Inflammatory macrophage treated with lipopolysaccharide for 1 hour (primary cell): ENCODE results near the gene SMAD3.

Experiments used
- DNase-seq, 2 donors: peaks; one replicate each; pipeline ENCODE4 v3.0.0-alpha.2; 2020 to 2022

Gene SMAD3

DNA sequence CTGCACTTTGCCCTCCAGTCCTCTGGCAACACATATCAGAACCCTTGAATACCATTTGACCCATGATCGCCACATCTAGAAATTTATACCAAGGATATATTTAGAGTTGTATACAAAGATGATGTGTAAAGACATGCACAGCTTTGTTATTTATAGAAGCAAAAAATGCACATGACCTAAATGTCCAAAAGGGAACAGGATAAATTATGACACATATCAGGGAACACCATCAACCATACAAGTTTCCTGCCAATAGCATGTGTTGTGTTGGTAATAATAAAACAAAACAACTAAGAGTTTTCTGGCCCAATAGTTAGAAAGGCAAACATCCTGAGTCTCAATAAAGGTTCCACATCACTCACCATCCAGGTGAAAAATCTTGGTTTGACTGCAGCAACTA lies 137.6 kb downstream of the SMAD3 start:
- DNase-seq = peak in 1 of 2 donors; percentile 3

DNA sequence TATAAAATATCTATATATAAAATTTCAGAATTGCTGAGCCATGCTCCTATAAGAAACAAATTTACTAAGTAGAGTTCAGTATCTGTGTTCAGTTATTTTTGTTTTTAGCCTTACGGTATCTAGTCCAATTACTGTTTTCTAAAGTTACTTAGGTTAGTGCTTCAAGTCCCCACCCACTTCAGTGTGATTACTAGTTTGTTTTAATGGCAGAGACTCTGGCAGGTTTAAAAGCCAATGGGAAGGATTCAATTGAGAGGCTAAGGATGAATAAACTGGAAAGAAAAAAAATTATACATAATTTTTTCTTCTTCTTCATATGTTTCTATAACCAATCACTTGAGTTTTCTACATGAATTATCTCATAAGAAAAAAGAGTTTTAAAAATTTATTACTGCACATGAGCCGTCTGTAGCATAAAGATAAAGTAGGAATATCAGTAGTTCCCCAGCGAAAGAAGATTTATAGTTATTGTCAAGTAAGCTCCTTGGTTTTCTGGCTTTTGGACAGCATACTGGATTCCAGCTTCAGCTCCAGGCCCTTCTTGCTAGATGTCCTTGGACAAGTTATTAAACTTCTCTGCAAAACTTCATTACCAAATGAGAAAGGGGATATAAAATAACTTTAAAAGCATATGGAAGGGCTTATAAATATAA lies 142.3 kb downstream of the SMAD3 start:
- no peak for DNase-seq

DNA sequence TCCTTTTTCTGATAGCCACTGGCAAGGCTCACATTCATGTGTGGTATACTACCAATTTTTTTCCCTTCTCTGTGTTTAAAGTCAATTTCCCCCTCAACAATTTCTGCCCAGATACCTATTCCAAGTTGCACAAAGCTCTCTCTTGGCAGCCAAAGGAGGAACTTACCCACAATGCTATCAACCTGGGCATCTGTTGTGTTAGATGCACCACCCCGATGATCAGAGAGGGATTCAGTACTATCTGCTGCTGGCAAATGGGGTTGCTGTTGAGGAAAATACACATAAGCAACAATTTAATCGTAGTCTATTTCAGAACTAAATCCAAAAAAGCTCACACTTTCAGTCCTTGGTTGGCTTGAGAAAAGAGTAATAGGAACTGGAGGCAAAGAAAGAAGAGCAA lies 143.0 kb downstream of the SMAD3 start:
- DNase-seq = no peak

DNA sequence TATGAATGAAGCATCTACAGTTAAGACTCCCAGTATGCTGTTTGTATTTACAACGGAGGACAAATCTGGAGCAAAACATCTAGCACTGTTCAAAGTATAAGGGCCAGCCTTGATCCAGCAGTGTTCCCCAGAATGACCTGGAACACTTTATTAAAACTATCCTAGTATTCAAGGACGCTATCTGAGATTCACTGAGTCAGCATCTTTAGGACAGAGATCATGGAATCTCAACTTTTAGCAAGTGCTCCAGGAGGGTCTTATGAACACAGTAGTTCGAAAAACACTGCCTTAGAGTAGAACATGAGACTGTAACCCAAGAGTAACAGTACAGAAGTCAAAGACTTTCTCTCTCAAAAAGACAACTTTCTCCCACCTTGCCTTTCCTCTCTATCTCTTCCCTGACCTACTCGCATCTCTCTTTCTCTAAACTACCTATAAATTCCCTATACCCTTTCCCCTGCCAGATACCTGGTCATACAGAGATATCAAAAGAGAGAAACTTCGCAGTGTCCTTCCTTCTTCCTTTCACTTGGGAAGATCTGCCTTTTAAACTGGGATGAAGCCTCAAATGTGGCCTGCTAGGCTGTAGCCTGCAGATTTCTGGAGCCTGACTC lies 145.3 kb downstream of the SMAD3 start:
- no peak for DNase-seq

DNA sequence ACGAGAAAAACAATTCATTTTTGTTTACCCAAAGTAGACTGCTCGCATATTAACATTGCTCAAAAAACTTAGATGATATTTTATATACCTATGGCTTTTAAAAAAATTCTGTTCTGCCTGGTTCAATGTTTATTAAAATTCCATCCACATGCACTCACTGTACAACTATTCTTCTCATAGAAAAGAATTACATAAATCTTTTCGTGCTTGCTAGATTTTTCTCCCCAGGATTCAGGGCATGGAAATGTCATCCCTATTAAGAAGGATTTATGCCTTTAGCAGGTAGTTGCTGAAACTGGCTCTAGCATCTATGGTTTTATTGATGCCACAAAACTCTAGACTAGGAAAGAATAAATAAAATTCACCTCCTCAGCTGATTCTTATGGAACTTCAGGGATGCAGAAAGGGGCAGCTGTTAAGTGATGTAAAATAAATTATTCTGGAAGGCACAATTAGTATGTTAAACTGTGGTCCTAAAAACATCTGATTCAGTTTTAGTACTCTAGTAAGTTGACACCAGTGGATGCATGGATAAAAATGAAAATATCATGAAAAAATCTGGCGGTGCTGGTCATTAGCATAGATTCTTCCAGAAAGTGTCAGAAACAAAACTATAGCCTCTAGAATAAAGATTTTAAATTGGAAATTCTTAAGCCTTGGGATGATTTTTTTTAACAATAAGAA lies 147.4 kb downstream of the SMAD3 start:
- no peak for DNase-seq

DNA sequence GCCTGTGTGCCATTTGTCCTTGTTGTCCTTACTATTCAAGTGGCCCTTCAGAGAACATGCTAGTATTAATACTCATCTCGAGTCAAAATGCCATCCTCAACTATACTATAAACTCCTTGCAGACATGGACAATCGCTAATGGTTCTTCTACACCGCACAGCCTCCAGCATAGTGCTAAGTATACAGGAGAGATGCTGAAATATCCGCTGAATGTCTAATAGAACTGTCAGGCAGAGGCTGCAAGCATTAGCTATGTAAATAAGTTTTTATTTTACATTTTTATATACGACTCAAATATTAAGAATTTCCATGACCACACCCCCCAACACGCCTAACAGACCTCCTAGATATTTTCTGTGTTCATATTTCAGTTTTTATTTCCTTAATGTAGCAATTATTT lies 149.7 kb downstream of the SMAD3 start:
- no peak for DNase-seq

DNA sequence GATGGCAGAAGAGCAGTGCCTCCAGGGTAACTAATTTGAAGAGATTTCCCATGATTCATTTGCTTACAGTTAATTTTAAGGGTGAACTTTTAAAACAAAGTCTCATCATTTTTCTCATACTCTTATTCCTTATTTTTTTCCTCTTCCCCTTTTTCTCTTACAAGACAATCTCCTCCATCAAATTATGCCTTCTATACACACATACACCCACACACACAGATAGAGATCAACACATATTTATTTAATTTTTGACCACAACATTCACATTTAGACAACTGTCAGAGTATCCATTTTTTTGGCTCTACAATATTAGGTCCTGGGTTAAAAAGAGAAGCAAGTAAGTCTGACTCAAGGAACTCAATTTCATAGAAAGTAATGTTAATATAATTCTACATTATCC lies 151.5 kb downstream of the SMAD3 start:
- no peak for DNase-seq

DNA sequence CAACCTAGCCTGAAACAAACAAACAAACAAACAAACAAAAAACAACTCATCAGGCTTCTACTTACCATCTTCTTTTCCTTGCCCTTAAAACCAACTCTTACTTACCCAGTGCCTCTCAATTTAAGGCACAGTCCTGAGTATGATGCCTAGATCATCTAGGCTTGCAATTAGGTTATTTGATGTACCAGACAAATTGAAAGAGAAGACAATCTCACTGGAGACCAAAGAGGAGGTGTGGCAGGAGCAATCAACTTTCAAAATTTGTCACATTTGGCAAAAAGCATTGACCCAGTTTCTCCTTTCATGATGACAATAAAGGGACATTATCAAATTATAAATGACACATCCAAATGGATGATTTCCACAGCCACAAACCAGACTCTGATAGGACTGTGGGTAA lies 153.0 kb downstream of the SMAD3 start:
- DNase-seq = no peak

DNA sequence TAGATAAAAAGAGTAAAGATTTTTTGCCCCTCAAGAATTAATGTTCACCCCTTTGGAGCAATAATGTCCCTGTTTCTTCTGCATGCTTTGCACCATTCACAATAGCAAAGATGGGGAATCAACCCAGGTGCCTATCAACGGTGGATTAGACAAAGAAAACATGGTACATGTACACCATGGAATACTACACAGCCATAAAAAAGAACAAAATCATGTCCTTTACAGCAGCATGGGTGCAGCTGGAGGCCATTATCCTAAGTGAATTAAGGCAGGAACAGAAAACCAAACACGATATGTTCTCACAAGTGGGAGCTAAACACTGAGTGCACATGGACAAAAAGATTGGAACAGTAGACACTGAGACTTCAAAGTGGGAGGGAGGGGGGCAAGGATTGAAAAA lies 153.9 kb downstream of the SMAD3 start:
- DNase-seq = no peak

DNA sequence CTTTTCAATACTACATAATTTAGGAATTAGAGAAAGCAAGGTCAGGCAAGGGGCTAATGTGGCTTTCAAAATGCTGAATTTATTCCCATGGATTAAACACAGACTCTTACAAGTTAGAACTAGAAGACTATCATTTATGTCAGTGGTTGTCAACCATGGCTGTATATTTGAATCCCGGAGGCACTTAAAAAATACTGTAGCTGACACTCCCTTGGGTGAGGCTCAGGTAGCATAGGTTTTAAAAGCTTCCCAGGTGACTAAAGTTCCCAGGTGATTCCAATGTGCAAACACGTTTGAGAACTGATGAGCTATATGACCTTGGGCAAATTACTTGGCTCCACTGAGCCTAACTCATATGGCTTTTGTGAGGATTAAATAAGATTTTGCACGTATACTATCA lies 159.5 kb downstream of the SMAD3 start:
- no peak for DNase-seq

DNA sequence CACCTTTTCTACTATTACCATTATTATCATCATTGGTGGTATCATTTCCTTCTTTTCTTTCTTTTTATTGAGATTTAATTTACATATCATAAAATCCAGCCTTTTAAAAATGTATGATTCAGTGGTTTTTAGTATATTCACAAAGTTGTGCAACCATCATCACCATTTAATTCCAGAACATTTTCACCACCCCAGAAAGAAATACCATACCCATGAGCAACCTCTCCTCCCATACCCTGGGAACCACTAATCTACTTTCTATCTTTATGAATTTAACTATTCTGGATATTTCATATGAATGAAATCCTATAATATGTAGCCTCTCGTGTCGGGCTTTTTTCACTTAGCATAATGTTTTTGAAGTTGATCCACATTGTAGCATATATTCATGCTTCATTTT lies 159.9 kb downstream of the SMAD3 start:
- no peak for DNase-seq

DNA sequence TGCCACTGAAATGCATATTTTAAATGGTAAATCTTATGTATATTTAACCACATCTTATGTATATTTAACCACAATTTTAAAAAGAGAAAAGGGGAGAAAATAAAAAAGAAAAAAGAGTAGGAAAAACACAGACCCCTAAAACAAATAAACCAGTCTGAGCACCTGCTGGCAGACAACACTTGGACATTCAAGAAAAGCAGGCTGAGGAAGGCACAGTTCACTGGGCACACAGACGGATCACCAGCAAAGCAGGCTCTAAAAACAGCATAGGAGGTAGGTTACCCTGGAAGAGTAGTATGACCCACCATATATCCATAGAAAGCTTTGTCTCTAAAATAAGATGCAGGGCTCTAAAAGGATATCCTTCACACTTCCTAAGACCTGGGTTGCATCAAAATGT lies 162.0 kb downstream of the SMAD3 start:
- no peak for DNase-seq

DNA sequence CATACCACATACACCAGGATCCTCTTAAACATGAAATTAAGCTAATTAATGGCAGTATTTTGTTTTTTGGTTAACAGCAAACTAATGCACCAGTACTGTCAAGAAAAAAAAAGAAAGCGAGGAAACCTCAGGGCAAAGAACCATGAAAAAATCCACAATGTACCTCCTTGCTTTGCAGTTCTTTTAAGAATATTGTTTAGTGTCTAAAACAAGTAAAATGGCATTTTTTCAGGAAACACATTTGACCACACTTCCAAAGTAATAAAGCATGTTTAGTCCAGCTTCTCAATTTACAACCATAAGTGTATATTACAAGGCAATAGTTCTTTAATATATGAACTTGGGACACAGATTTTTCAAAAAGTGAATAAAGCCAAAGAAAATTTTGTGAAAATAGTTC lies 162.4 kb downstream of the SMAD3 start:
- no peak for DNase-seq

DNA sequence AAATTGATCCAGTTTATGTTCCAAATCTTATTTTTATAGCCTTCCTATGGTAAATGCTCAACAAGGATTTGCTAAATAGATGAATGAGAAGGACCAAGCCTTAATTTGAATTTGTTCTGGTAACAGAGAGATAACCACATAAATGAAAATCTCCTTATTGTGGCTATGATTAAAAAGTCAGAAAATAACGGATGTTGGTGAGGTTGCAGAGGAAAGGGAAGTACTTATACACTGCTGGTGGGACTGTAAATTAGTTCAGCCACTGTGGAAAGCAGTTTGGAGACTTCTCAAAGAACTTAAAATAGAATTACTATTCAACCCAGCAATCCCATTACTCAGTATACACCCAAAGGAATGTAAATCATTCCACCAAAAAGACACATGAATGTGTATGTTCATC lies 162.9 kb downstream of the SMAD3 start:
- no peak for DNase-seq

DNA sequence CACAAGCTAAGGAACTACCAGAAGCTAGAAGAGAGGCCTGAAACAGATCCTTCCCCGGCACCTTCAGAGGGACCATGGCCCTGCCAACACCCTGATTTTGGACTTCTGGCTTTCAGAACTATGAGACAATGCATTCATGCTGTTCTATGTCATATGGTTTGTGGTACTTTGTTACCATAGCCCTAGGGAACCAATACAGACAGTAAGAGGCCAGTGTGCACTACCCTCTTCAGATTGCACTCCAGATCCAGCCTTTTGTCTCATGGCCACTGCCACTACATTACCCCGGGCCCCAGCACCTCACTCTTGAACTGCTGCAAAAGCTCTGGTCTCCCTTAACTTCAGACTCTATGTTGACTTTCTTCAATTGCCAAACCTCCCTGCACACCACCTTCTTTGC lies 165.1 kb downstream of the SMAD3 start:
- no peak for DNase-seq

DNA sequence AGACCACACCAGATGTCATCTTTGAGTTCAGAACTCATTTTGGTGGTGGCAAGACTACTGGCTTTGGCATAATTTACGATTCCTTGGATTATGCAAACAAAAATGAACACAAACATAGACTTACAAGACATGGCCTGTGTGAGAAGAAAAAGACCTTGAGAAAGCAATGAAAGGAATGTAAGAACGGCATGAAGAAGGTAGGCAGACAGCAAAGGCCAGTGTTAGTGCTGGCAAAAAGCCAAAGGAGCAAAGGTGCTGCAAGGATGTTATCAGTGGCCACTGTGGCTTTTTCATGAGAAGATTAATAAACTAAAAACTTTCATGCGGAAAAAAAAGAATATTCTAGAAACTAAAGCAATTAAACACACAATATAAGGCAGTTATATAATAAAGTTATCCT lies 167.2 kb downstream of the SMAD3 start:
- DNase-seq = no peak

DNA sequence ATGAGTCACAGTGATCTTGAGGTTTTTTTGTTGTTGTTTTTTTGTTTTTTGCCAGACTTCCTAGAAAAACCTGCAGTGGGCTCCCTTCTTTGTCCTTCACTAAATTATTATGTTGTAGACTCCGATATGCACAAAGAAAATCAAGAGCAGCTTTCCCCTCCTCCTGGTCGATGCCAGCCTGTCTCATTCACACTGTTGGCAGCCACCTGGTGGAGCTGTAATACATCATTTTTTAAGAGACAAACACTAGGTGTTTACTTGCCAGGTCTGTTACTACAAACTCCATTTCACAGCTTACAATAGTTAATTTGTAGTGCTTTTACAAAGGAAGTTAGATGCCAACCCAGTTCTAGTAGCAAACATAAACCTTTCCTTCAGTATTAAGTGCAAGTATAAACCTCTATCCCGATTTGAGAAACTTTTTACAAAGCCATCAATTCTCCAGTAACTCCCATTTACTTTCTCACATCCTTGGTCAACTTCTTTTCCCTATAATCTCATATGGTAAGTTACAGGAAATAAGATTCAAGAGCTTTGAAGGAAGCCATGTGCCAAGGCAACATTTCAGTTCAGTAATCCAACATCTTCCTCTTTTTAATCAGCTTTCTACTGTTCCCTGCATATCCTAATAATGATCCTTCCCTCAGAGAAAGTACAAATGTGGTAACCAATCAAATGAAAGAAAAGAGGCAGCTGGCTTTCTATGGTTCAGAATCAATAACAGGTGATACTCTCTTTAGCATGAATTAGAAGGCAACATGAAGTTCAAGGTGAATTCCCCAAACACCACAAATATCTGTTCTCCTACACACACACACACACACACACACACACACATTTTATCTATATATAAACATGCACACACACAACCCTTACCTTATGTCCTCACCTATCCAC lies 175.1 kb downstream of the SMAD3 start:
- DNase-seq = peak; percentile 4 to 22

DNA sequence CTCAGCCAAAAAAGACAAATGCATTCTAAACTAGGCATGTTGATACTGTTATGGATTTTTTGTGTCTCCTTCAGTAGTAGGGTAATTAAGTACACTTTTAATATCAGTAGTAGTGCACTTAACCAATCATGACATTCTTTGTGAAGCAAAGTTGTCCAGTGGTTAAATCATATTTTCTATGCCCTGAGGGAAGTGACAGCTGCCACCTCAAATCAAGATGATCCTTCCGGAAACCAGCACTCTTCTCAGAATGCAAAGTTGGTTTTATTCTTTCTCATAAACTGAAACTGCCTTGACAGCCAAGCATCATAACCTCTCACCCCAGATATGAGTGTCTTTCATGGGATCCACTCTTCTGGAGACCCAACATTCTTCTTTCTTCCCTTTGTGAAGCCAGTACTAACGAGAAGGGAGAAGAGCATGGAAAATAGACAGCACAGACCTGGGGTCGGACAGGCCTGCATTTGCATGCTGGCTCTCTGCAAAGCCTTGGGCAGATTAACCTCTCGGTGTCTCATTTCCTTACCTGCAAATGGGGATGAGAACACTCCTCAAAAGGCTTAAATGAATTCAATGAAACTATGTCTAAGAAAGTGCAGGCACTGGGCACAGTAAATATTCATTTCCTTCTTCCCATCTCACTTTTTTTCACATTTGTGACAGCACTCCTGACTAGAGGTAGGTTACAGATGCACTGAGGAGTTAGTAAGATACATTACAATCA lies 175.9 kb downstream of the SMAD3 start:
- DNase-seq = no peak

DNA sequence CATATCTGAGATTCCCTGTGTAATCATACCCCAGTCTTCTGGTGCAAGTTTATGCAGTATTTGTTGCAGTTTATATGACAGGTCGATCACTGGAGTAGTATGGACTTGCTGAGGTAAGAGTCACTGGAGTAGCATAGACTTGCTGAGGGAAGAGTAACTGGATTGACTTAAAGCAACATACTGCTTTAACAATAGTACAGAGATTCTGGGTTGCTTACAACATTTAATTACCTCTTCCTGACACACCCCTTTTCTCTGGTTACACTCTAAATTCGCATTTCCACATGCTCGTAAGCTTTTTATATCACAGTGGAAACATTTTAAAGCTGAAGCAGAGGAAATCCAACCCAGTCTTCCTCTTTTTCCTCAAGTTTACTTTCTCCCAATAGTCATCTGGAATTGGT lies 177.3 kb downstream of the SMAD3 start:
- peak; percentile 2 to 37 for DNase-seq
